ENCODE results near the gene OPN4. TPM values are rescaled to one million over a fixed set of nuclear protein-coding genes. Genes with fewer than 3 reads are reported as not detected.

The OPN4 gene
- total RNA-seq, 1 experiment from 2014 or later = not detected

DNA sequence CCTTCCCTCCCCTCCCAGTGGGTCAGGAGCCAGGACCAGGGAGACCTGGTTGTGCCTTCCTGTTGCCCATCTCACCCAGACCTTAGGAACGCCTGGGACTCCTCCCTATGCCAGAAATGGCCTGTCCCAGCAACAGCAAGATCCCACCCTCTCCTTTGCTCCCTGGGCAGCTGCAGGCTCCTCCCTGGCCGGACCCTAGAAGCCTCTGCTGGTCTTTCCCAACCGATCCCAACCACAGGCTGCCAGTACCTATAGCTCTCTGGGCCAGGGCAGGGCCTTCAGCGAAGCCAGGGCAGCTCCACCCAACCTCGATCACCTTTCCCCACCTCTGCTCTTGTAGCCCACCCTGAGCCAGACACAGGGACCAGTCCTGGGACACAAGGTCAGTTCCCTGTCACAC lies 35.9 kb downstream of the OPN4 start:
- Histone ChIP-seq H3K4me1 (no peaks in the 10 kb centered on the region), H3K4me3 (ENCODE audit: low read depth, low read length) (no peak overlapping the region), H3K36me3 (ENCODE audit: control insufficient read depth, insufficient read depth, low read length) (no peaks in the 10 kb centered on the region), H3K27me3 (replicated peaks; ENCODE audit: control insufficient read depth, insufficient read depth, low read length) (no peaks in the 10 kb centered on the region), H3K9me3 (no peaks in the 10 kb centered on the region)
- no peak overlapping the region for H3K27ac Mint-ChIP-seq (ENCODE audit: unreplicated experiment)
- CTCF ChIA-PET = no interaction called here
- POLR2A ChIA-PET = no interaction called here
- H3K4me1 Mint-ChIP-seq (ENCODE audit: low read depth, unreplicated experiment) = no peaks in the 10 kb centered on the region
- TF ChIP-seq, protein P1, sequence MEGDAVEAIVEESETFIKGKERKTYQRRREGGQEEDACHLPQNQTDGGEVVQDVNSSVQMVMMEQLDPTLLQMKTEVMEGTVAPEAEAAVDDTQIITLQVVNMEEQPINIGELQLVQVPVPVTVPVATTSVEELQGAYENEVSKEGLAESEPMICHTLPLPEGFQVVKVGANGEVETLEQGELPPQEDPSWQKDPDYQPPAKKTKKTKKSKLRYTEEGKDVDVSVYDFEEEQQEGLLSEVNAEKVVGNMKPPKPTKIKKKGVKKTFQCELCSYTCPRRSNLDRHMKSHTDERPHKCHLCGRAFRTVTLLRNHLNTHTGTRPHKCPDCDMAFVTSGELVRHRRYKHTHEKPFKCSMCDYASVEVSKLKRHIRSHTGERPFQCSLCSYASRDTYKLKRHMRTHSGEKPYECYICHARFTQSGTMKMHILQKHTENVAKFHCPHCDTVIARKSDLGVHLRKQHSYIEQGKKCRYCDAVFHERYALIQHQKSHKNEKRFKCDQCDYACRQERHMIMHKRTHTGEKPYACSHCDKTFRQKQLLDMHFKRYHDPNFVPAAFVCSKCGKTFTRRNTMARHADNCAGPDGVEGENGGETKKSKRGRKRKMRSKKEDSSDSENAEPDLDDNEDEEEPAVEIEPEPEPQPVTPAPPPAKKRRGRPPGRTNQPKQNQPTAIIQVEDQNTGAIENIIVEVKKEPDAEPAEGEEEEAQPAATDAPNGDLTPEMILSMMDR (IDR thresholded peaks at IDR 0.05; ENCODE audit: insufficient read depth in 1 of 2, low read depth in 1 of 2, low read length in 1 of 2, severe bottlenecking in 1 of 2, unreplicated experiment in 1 of 2) = no peak
- H3K4me3 Mint-ChIP-seq (ENCODE audit: unreplicated experiment) = no peak overlapping the region
- H3K36me3 Mint-ChIP-seq (ENCODE audit: insufficient read depth, unreplicated experiment) = peaks cover 4% of the 10 kb centered on the region
- DNase-seq = no peak
- BruUV-seq (replicated peaks) = no TSS peak
- intact Hi-C loops (cut with micrococcal nuclease; ENCODE audit: unreplicated experiment) = no loop called here
- peaks cover 3% of the 10 kb centered on the region for H3K27me3 Mint-ChIP-seq (ENCODE audit: insufficient read depth, unreplicated experiment)
- H3K9me3 Mint-ChIP-seq (ENCODE audit: unreplicated experiment) = no peaks in the 10 kb centered on the region

- peaks cover under 1% of the 10 kb centered on the region for H3K27me3 Mint-ChIP-seq (ENCODE audit: insufficient read depth, unreplicated experiment)
- DNase-seq = no peak
- intact Hi-C loops (cut with micrococcal nuclease; ENCODE audit: unreplicated experiment) = no loop called here
- H3K4me1 Mint-ChIP-seq (ENCODE audit: low read depth, unreplicated experiment) = no peaks in the 10 kb centered on the region
- Histone ChIP-seq H3K36me3 (ENCODE audit: control insufficient read depth, insufficient read depth, low read length) (no peaks in the 10 kb centered on the region), H3K4me3 (ENCODE audit: low read depth, low read length) (no peak overlapping the region), H3K9me3 (no peaks in the 10 kb centered on the region), H3K4me1 (no peaks in the 10 kb centered on the region), H3K27me3 (replicated peaks; ENCODE audit: control insufficient read depth, insufficient read depth, low read length) (no peaks in the 10 kb centered on the region)
- CTCF ChIA-PET = no interaction called here
- H3K27ac Mint-ChIP-seq (ENCODE audit: unreplicated experiment) = no peak overlapping the region
- H3K4me3 Mint-ChIP-seq (ENCODE audit: unreplicated experiment) = no peak overlapping the region
- peaks cover 4% of the 10 kb centered on the region for H3K36me3 Mint-ChIP-seq (ENCODE audit: insufficient read depth, unreplicated experiment)
- H3K9me3 Mint-ChIP-seq (ENCODE audit: unreplicated experiment) = no peaks in the 10 kb centered on the region
- TF ChIP-seq, protein P1 (IDR thresholded peaks at IDR 0.05; ENCODE audit: insufficient read depth in 1 of 2, low read depth in 1 of 2, low read length in 1 of 2, severe bottlenecking in 1 of 2, unreplicated experiment in 1 of 2) = no peak
- POLR2A ChIA-PET = no interaction called here
- no TSS peak for BruUV-seq (replicated peaks)
Measured at GRCh38 chr10:86690657-86691084, 36.3 kb downstream of the OPN4 start.

DNA sequence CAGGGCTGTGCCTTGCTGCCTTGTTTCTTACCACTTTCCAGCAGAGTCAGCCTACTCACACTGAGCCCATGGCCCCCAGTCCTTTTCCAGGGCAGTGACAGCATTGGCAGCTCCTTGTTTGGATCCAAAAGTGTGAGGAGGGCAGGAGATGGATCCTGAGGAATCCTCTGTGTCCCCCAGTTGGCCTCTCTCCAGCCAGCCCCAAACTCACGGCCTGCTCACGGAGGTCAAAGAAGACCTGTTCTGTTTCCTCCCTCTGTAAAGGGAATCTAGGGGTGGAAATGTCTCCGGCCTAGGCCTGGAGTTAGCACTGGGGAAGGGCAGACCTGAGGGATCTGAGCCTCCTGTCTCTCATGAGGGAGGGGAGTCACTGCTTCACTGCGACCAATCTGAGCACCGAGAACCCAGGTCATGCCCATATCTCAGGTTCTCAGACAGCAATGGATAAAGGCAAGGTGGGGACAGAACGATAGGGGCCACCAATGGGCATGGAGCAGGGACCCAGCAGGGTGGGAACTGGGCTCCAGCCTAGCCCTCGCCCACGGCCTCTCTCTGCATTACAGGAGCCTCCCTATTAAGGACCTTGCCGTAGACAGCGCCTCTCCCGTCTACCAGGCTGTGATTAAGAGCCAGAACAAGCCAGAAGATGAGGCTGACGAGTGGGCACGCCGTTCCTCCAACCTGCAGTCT lies 37.1 kb downstream of the OPN4 start:
- no peak for DNase-seq
- no peak overlapping the region for H3K4me3 Mint-ChIP-seq (ENCODE audit: unreplicated experiment)
- TF ChIP-seq, protein P1 (IDR thresholded peaks at IDR 0.05; ENCODE audit: insufficient read depth in 1 of 2, low read depth in 1 of 2, low read length in 1 of 2, severe bottlenecking in 1 of 2, unreplicated experiment in 1 of 2) = no peak
- H3K36me3 ChIP-seq (ENCODE audit: control insufficient read depth, insufficient read depth, low read length) = no peaks in the 10 kb centered on the region
- no peaks in the 10 kb centered on the region for H3K27me3 ChIP-seq (replicated peaks; ENCODE audit: control insufficient read depth, insufficient read depth, low read length)
- no peaks in the 10 kb centered on the region for H3K9me3 ChIP-seq
- intact Hi-C loops (cut with micrococcal nuclease; ENCODE audit: unreplicated experiment) = no loop called here
- H3K4me1 Mint-ChIP-seq (ENCODE audit: low read depth, unreplicated experiment) = no peaks in the 10 kb centered on the region
- H3K27me3 Mint-ChIP-seq (ENCODE audit: insufficient read depth, unreplicated experiment) = peaks cover 2% of the 10 kb centered on the region
- CTCF ChIA-PET = no interaction called here
- H3K27ac Mint-ChIP-seq (ENCODE audit: unreplicated experiment) = no peak overlapping the region
- POLR2A ChIA-PET = no interaction called here
- peaks cover 4% of the 10 kb centered on the region for H3K36me3 Mint-ChIP-seq (ENCODE audit: insufficient read depth, unreplicated experiment)
- H3K4me1 ChIP-seq = no peaks in the 10 kb centered on the region
- H3K9me3 Mint-ChIP-seq (ENCODE audit: unreplicated experiment) = no peaks in the 10 kb centered on the region
- no TSS peak for BruUV-seq (replicated peaks)
- H3K4me3 ChIP-seq (ENCODE audit: low read depth, low read length) = no peak overlapping the region

Measured in Caco-2 (cell line).